A673 (cell line): Measurements from ENCODE around the gene COL5A1. TPM values are rescaled to one million over a fixed set of nuclear protein-coding genes. Genes with fewer than 3 reads are reported as not detected.

Experiments
- BruUV-seq: library from RNA; stranded (reverse); fragments of 400-500 nt; replicated peaks from 2 replicates; lab custom pipeline; 2021; lab: Mats Ljungman, UMichigan
- CTCF ChIA-PET: fragments of 300-600 bp; sonication (Branson Sonifier 250); formaldehyde crosslinking; loops from one replicate; lab custom pipeline; 2022; ENCODE audit warnings: antibody characterized with exemption; lab: Charles Lee
- POLR2A ChIA-PET: fragments of 300-600 bp; sonication (Branson Sonifier 250); formaldehyde crosslinking; loops from one replicate; lab custom pipeline; 2022; ENCODE audit warnings: antibody characterized with exemption; ENCODE audit not compliant: low non-redundant PET; lab: Charles Lee
- DNase-seq: peaks from one replicate; pipeline ENCODE4 v3.0.0-alpha.2; 2015; ENCODE audit warnings: low spot score
- H3K27ac ChIP-seq: fragments of 200-600 bp; sonication (generic); 2 replicates; pipeline ENCODE4 v1.5.1; 2016; ENCODE audit warnings: mixed run types, low read depth, mild to moderate bottlenecking, mixed read lengths, antibody characterized with exemption, low read length; ENCODE audit not compliant: poor library complexity, severe bottlenecking
- H3K27me3 ChIP-seq: fragments of 200-600 bp; sonication (generic); replicated peaks from 2 replicates; pipeline ENCODE4 v1.6.1; 2017; ENCODE audit warnings: mixed run types, low read depth, mild to moderate bottlenecking, mixed read lengths, antibody characterized with exemption, low read length; ENCODE audit not compliant: insufficient read depth, poor library complexity
- H3K36me3 ChIP-seq: fragments of 200-600 bp; sonication (generic); 2 replicates; pipeline ENCODE4 v1.6.1; 2016; ENCODE audit warnings: mixed run types, mild to moderate bottlenecking, mixed read lengths, antibody characterized with exemption, low read length; ENCODE audit not compliant: insufficient read depth, poor library complexity, severe bottlenecking
- H3K4me1 ChIP-seq: fragments of 200-600 bp; sonication (generic); 2 replicates; pipeline ENCODE4 v1.6.1; 2017; ENCODE audit warnings: mixed run types, mild to moderate bottlenecking, mixed read lengths, antibody characterized with exemption, low read length; ENCODE audit not compliant: insufficient read depth, poor library complexity, severe bottlenecking
- H3K4me3 ChIP-seq: fragments of 200-600 bp; sonication (generic); 2 replicates; pipeline ENCODE4 v1.5.1; 2016; ENCODE audit warnings: low read depth, mixed run types, mild to moderate bottlenecking, mixed read lengths, low read length; ENCODE audit not compliant: poor library complexity, severe bottlenecking
- H3K9me3 ChIP-seq: fragments of 200-600 bp; sonication (generic); 2 replicates; pipeline ENCODE4 v1.6.1; 2016; ENCODE audit warnings: mixed run types, low read depth, mild to moderate bottlenecking, mixed read lengths, antibody characterized with exemption, low read length; ENCODE audit not compliant: poor library complexity, severe bottlenecking
- EZH2 ChIP-seq: fragments of 200-600 bp; sonication (generic); IDR thresholded peaks from 2 replicates; pipeline ENCODE4 v1.6.1; 2017; ENCODE audit warnings: borderline replicate concordance, low read depth, mild to moderate bottlenecking, mixed read lengths, antibody characterized with exemption, low read length; ENCODE audit not compliant: poor library complexity, severe bottlenecking
- intact Hi-C: fragments of 100-400 bp; cut with micrococcal nuclease; formaldehyde crosslinking; loops from one replicate; pipeline ENCODE4 v1.10.0; 2022; ENCODE audit not compliant: unreplicated experiment
- total RNA-seq: library from RNA; stranded (reverse); gene quantifications from 2 replicates; pipeline ENCODE4 v1.2.3, GENCODE V29; 2021
- TF ChIP-seq, protein P1 (sequence below): fragments of 300-800, 200-600 bp; sonication (generic); conservative IDR thresholded peaks from 2 replicates; pipeline ENCODE4 v1.5.1; 2017; ENCODE audit warnings: low read depth, mild to moderate bottlenecking, antibody characterized with exemption, low read length, moderate library complexity, mixed read lengths

The COL5A1 gene
- total RNA-seq, 1 experiment from 2014 or later = 33.6 TPM

DNA sequence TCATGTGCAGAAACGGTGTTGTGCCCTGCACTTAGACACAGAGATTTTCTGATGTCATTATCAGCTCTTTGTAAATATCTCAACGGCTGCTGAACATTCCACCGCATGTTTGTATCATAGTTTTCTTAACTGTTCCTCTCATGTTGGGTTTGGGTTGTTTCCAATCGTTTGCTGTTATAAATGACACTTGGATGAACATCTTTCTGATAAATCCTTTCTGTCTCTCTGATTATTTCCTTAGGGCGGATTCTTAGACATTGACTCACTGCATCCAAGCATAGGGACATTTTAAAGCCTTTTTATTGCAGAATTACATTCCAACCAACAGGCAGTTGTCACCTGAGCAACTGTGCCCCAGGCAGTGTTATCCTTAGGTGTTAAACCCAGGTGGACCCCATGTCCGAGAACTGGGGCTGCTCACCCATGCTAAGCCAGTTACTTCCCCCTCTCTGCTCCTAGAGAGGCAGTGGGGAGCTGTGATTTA is 28.5 kb downstream of the COL5A1 start:
- Histone ChIP-seq H3K27ac (no peak overlapping the region), H3K36me3 (no peaks in the 10 kb centered on the region), H3K27me3 (no peaks in the 10 kb centered on the region), H3K4me1 (peaks cover 7% of the 10 kb centered on the region), H3K4me3 (no peak overlapping the region), H3K9me3 (no peaks in the 10 kb centered on the region)
- TF ChIP-seq, protein P1, sequence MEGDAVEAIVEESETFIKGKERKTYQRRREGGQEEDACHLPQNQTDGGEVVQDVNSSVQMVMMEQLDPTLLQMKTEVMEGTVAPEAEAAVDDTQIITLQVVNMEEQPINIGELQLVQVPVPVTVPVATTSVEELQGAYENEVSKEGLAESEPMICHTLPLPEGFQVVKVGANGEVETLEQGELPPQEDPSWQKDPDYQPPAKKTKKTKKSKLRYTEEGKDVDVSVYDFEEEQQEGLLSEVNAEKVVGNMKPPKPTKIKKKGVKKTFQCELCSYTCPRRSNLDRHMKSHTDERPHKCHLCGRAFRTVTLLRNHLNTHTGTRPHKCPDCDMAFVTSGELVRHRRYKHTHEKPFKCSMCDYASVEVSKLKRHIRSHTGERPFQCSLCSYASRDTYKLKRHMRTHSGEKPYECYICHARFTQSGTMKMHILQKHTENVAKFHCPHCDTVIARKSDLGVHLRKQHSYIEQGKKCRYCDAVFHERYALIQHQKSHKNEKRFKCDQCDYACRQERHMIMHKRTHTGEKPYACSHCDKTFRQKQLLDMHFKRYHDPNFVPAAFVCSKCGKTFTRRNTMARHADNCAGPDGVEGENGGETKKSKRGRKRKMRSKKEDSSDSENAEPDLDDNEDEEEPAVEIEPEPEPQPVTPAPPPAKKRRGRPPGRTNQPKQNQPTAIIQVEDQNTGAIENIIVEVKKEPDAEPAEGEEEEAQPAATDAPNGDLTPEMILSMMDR = no peak
- TF ChIP-seq EZH2 = no peak
- ChIA-PET CTCF (no interaction called here), POLR2A (no interaction called here)
- intact Hi-C loops = no loop called here
- DNase-seq = peak; percentile 55
- no TSS peak for BruUV-seq

DNA sequence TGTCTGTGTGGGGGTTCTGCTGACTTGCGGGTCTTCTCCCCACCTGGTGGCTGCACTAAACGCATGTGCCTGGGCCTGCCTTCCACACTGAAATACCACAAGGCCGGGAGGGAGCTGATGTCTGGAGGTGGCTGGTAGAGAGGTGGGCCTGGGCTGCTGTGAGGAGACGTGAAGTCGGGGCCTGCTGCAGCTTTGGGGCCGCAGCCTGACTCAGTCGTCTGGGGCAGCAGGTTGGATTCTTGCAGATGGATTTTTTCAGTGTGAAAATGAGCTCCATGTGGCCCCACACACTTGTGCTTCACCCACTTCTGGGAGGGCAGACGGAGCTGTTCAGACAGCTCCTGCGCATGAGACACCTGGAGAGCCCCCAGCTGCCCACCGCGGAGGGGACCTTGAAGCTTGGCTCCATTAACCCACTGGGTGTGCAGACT is 29.3 kb downstream of the COL5A1 start:
- CTCF ChIA-PET = no interaction called here
- no peaks in the 10 kb centered on the region for H3K36me3 ChIP-seq
- no TSS peak for BruUV-seq

DNA sequence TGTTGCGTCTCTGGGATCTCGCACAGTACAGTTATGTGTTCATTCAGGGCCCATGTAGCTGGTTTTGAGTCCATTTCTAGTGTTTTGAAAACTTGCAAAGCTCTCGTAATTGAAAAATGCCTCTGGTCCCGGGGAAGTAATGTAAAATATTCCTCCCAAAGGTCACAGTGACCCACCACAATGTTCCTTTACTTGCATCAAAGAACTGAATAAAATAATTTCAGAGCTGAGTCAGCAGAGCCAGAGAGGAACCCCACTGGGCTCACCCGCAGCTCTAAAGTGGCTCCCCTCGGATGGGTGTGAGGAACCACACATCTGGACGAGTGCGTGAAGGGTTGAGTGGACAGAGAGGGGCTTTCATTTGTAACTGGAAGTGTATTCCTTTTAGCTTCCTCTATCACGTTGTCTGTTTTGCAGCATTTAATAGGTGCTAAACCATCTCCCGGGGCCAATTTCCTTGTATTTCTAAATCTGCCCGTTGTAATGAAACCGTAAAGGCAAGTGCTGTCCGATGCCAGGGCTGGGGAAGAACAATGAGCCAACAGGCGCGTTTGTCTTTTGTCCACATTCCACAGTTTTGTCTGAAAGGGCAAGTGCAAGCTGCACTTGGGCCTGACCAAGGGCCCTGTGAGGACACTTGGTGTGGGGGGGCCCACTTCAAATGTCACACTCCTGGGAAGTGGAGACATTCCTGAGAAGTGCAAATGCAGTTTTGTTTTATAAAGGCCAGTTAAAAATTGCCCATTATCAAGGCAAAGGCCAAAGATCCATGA is 29.9 kb downstream of the COL5A1 start:
- intact Hi-C loops = no loop called here
- no peak for TF ChIP-seq EZH2
- TF ChIP-seq, protein P1 = no peak
- peaks cover 4% of the 10 kb centered on the region for H3K9me3 ChIP-seq
- H3K27me3 ChIP-seq = no peaks in the 10 kb centered on the region
- no peaks in the 10 kb centered on the region for H3K36me3 ChIP-seq
- peak; percentile 26 for DNase-seq
- H3K27ac ChIP-seq = no peak overlapping the region
- H3K4me1 ChIP-seq = peaks cover 7% of the 10 kb centered on the region
- no TSS peak for BruUV-seq
- ChIA-PET CTCF (no interaction called here), POLR2A (no interaction called here)
- no peak overlapping the region for H3K4me3 ChIP-seq

More for the DNA sequence above, 29.3 kb downstream of the COL5A1 start:
- Histone ChIP-seq H3K27ac (no peak overlapping the region), H3K4me1 (peaks cover 7% of the 10 kb centered on the region), H3K9me3 (peaks cover 4% of the 10 kb centered on the region), H3K27me3 (no peaks in the 10 kb centered on the region), H3K4me3 (no peak overlapping the region)
- intact Hi-C loops = no loop called here
- DNase-seq = no peak
- POLR2A ChIA-PET = no interaction called here
- no peak for TF ChIP-seq EZH2
- TF ChIP-seq, protein P1 = no peak
